DLD1 (cell line): ENCODE measurements around the gene PIK3CG.
"Not testable (repeated sequence)": the region's sequence is repeated elsewhere in the genome, so short reads cannot be mapped to it uniquely, and the experiment has no call there.

ENCODE experiments used
- in situ Hi-C: cut with HindIII; loops from 2 replicates; pipeline ENCODE4 v1.10.0; 2017; ENCODE audit warnings: low sequenced_read_pairs

Gene PIK3CG

DNA sequence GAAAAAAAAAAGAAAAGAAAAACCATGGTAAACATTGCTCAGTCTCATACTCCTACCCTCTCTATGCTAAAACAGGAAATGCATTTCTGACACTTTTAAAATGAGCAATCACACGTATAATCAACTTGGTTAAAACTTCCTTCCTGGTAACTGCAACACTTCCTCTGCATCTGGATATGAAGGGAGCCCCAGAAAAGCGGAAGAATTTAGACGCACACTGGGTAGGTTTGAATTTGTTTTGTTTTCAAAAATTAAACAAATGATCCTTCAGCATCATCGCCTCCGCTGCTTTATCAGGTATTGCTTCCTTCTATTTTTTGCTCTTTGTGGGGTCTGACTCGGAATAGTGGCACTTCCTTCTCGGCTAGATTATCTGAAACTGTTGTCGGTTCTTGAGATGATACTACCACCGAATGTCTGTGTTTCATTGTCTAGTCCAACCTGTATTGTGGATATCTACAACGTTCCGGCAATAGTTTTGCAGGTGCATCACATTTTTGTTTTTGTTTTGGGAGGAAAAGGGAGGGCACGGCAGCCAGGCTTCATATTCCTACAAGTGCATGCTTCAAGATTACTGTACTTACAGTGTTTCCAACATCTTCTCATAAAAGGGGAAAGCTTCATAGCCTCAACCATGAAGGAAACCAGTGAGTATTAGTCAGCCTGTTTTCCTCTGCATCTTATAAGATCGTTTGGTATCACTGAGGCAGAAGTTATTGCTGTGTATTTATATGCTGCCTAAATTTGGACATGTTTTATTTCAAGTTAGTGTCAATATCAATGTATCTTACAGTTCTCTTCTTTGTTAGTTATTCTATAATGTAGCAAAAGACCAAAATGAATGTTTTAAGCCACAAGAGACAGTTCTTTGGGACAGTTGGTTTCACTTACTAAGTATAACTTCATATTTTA is at the start of gene PIK3CG:
PIK3CG (plus strand) TSS at position 153 of the 912 bp plus-strand sequence. CDS start 2,280 bp downstream, outside the sequence.
- in situ Hi-C loops, result no loop called here

DNA sequence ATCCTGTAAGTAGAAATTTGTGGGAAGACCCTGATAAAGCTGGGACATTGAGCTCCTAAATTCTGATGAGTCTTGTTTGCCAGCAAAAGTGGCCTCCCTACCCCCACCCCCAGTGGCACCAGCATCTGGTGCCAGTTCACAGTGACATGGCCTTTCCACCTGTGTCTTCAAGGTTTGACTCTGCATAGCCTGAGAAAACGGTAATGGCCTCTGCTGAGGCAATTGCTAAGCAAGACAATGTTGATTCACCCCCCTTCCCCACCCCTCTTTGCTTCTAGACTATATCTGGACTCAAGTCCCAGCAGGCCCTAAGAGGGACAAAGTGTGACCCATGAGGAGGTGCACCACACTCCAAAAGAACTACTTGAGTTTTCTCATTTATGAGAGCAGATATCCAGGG is 48.0 kb upstream of the PIK3CG start:
- in situ Hi-C loops, result no loop called here

DNA sequence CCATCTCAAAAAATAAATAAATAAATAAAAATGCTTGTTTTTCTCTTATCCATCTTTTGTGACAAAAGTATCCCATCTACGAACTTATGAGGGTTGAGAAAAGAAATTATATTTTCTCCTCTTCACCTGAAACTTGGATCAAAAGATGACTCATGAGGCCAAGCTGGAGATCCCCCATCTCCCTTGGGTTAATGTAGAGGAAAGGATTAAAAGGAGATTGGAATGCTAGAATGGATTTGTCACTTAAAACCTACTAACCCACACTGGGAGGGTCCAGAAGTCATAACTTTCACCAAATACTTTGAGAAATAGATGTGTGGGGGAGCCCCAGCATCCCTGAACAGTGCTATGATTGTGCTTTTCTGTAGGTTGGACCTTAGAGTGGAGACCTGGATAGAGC is 46.3 kb upstream of the PIK3CG start:
- in situ Hi-C loops, result no loop called here

DNA sequence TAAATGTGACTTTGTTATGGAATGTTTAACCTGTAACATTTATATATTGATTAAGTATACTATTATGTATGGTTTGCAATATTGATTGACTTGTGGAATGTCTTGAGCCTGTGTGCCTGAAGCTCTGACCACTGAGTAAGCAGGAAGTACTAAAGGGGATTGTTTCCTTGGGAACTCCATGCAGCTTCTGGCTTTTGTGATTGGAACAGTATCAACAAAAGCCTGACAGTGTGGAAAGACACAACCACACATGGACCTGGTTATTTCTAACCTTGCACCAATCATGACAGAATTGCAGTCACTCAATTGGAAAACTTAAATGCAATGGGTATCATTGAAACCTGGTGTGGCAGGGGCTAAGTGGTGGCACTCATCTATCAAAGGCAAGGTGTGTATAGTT is 45.5 kb upstream of the PIK3CG start:
- in situ Hi-C loops, result no loop called here

DNA sequence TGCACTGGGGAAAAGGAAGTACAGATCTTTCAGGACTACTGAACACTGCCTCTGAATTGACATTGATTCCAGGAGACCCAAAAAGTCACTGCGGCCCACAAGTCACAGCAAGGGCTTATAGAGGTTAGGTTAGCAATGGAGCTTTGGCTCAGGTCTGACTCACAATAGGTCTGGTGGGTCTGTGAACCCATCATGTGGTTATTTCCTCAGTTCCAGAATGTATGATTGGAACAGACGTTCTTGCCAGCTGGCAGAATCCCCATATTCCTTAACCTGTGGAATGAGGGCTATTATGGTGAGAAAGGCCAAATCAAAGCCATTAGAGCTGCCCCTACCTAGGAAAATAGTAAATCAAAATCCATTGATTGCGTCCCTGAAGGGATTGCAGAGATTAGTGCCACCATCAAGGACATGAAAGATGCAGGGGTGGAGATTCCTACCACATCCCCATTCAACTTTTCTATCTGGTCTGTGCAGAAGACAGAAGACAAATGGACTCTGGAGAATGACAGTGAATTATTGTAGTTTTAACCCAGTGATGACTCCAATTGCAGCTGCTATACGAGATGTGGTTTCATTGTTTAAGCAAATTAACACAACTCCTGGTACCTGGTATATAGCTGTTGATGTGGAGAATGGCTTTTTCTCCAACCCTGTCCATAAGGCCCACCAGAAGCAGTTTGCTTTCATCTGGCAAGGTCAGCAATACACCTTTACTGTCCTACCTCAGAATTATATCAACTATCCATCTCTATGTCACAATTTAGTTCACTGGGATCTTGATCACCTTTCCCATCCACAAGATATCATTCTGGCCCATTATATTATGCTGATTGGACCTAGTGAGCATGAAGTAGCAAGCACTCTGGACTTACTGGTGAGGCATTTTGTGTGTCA is 44.5 kb upstream of the PIK3CG start:
- in situ Hi-C loops, result no loop called here

DNA sequence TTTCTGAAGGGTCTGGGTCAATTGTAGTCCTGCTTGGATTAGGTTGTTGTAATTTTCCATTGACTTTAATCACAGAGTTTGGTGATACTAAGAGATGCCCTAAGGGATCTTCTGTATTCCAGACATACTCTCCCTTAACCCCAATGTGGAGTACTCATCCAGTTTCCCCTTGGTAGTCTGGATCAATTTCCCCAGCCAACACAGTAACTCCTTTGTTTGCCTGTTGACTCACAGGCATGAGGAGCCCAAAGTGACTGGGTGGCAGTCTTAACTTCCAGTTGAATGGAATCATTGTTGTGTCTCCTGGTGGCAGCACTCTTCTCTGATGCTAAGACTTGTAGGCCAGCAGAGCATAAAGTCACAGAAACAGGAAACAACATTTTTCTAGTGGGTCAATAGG is 41.5 kb upstream of the PIK3CG start:
- in situ Hi-C loops, result no loop called here

DNA sequence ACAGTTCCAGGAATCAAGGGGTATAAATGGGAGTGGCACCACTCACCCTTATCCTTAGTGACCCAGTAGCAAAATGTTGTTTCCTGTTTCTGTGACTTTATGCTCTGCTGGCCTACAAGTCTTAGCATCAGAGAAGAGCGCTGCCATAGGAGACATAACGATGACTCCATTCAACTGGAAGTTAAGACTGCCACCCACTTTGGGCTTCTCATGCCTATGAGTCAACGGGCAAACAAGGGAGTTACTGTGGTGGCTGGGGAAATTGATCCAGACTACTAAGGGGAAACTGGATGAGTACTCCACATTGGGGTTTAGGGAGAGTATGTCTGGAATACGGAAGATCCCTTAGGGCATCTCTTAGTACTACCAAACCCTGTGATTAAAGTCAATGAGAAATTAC is 40.6 kb upstream of the PIK3CG start:
- in situ Hi-C loops, result no loop called here

DNA sequence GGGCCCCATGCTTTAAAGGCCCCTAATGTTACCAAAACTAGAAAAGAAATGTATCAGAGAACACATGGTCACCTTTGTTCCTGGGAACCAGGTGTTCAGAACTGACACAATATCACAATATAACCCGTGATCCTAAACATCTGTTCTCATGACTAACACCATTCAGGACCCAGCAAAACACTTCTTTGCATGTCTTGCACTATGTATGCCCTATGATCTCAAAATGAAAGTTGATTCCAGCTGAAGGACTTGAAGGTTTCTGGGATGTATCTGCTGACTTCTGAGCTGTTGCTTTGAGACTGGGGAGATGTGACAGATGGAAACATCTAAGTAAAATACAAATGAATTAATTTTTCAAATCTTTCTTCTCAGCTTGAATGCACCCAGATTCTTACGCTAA is 37.5 kb upstream of the PIK3CG start:
- in situ Hi-C loops, result no loop called here

DNA sequence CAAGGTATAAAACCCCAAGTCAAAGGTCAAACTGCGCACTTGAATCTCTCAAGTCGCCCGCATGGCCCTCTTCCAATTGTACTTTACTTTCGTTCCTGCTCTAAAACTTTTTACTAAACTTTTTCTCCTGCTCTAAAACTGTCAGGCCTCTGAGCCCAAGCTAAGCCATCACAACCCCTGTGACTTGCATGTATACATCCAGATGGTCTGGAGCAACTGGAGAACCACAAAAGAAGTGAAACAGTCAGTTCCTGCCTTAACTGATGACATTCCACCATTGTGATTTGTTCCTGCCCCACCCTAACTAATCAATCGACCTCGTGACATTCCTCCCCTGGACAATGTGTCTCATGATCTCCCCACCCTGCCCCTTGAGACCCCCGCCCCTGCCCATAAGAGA is 35.6 kb upstream of the PIK3CG start:
- in situ Hi-C loops, result no loop called here

DNA sequence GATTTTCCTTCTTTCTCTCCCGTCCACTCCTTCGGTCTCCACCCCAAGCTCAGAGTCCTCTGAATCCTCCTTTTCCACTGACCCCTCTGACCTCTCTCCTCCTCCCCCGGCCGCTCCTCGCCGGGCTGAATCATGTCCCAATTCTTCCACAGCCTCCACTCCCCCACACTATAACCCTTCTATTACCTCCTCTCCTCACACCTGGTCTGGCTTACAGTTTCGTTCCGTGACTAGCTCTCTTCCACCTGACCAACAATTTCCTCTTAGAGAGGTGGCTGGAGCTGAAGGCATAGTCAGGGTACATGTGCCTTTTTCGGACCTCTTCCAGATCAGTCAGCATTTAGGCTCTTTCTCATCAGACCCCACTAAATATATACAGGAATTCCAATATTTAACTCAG is 34.2 kb upstream of the PIK3CG start:
- in situ Hi-C loops, result not testable (repeated sequence)

DNA sequence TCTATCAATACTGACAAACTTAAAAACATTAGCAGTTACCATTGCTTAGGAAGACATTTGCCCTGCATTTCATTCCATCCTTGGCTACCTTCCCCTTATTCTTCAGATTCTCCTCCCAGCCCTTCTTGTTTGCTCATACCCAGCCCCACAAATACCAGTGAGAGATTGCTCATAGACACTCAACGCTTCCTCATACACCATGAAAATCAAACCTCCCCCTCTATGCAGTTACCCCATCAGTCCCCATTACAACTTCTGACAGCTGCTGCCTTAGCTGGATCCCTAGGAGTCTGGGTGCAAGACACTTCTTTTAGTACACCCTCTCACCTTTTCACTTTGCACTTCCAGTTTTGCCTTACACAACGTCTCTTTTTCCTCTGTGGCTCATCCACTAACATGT is 28.3 kb upstream of the PIK3CG start:
- in situ Hi-C loops, result no loop called here

DNA sequence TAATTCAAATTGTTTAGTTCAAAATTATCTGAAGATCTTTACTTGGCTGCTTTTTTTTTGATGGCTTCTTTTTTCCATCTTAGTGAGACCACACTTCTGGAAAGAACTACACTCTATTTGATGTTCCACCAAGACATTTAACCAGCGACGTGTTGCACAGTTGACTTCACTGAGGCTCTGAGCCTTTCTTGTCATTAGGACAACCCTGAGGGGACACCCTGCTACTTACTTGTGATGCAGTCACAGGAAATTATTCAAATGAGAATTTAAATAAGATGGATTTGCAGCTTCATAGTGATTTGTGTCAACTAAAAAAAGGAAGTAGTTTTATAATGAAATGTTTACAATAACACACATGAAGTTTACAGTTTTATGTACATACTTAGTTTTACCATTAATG is 25.6 kb upstream of the PIK3CG start:
- in situ Hi-C loops, result no loop called here

DNA sequence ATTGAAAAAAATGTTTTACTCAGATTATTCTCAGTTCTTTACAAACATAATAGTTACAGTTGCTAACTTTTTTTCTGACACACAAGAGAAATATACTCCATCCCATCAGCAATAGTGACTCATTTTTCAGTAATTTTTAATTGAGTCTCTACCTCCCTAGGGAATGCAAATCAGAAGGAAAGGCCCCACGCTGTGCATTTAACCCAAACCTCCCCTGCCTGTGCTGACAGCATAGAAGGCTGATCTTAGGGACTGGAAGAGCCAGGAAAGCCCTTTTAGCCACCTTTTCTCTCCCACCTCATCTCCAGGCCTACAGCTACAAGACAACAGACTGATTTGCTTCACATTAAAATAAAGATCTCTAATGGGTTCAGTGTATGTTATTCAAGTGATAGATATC is 24.7 kb upstream of the PIK3CG start:
- in situ Hi-C loops, result no loop called here

DNA sequence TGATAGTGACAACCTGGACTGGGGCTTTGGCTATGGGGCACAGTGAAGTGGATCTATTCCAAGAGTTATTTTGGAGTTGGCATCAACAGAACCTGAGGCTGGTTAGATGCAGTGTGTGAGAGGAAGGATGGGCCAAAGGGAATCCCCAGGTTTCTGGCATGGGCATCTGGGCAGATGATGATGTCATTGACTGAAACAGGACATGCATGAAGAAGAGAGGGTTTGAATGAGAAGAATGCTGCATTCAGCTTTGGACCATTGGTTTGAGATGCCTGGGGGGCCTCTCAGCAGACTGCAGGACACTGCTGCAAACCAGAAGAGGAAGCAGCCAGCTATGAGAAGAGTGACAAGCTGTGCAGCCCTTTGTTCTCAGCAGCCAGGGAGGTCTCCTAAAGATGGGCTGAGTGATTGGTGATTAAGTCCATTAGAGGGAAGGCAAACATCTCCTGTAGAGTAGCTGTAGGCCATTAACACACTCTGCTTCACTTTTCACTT is 23.1 kb upstream of the PIK3CG start:
- in situ Hi-C loops, result no loop called here

DNA sequence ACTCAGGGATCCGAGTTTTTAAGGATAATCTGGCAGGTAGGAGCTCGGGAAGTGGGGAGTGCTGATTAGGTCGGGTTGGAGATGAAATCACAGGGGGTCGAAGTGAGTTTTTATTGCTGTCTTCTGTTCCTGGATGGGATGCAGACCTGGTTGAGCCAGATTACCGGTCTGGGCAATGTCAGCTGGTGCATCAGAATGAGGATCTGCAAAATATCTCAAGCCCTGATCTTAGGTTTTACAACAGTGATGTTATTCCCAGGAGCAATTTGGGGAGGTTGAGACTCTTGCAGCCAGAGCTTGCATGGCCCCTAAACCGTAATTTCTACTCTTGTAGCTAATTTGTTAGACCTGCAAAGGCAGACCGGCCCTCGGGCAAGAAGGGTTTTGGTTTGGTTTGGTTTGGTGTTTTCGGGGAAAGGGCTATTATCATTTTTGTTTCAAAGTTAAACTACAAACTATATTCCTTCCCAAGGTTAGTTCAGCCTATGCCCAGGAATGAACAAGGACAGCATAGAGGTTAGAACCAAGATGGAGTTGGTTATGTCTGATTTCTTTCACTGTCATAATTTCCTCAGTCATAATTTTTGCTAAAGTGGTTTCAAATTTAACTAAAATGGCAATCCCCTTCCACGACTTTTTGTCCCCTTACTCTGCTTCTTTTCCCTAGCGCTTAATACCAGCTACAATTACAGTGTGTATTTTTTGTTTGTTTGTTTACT is 20.6 kb upstream of the PIK3CG start:
- in situ Hi-C loops, result no loop called here

DNA sequence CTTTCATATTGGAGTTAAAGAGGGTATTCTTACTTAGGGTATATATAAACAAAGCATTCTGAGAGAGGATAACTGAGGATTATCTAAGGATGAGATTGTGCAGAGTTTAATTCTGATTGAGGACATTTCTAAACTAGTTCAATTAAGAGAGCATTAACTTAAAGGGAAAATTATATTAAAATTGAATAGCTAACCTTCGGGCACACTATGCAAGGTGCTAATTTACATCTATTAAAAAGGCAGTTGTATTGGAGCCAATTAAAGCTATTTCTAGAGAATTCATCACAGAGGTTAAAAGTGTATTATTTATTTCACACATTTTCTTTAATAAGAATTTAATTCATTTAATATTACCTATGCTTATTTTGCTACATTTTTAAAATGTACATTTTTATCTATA is 17.0 kb upstream of the PIK3CG start:
- in situ Hi-C loops, result no loop called here

DNA sequence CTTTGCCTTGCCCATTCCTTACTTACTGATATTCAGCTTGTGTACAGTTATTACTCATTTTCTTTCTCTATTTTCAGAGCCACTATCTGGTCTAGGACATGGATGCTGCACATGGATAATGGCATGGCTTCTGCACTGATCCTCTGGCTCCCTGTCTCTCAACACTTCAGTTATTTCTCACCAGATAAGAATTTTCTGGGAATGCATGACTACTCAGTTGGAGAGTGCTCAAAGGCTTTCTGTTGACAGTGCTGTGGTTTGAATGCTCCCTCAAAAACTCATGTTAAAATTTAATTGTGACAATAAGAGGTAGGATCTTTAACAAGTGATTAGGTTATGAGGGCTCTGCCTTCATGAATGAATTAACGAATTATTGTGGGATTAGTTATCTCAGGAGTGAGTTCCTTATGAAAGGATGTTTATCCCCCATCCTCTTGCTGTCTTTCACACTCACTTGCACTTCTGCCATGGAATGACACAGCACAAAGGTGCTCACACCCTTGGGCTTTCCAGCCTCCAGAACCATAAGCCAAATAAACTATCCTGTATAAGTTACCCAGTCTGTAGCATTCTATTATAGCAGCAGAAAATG is 16.1 kb upstream of the PIK3CG start:
- in situ Hi-C loops, result no loop called here

DNA sequence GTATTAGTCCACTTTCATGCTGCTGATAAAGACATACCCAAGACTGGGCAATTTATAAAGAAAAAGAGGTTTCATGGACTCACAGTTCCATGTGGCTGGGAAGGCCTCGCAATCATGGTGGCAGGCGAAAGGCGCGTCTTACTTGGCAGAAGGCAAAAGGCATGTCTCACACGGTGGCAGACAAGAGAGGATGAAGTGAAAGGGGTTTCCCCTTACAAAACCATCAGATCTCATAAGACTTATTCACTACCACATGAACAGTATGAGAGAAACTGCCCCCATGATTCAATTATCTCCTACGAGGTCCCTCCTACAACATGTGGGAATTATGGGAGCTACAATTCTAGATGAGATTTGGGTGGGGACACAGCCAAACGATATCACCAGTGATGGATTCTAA is 13.4 kb upstream of the PIK3CG start:
- in situ Hi-C loops, result not testable (repeated sequence)

DNA sequence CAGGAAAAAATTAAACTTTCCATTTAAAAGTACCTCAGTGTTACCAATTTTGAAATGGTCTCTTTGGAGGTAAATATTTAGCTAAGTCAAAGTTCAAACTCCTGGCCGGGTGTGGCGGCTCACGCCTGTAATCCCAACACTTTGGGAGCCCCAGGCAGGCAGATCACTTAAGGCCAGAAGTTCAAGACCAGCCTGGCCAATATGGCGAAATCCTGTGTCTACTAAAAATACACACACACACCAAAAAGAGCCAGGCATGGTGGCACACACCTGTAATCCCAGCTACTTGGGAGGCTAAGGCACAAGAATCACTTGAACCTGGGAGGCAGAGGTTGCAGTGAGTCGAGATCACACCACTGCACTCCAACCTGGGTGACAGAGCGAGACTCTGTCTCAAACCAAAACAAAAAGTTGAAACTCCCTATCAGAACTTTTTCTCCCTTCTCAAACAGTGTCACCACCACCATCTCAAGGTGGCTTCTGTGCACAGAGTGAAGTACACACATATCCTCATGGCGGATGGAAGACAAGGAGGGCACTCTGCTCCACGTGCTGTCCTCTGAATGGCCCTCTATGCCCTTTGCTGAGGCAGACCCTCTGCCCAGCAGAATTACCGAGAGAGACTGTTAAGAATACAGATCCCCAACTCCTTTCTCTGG is 11.7 kb upstream of the PIK3CG start:
- in situ Hi-C loops, result no loop called here

DNA sequence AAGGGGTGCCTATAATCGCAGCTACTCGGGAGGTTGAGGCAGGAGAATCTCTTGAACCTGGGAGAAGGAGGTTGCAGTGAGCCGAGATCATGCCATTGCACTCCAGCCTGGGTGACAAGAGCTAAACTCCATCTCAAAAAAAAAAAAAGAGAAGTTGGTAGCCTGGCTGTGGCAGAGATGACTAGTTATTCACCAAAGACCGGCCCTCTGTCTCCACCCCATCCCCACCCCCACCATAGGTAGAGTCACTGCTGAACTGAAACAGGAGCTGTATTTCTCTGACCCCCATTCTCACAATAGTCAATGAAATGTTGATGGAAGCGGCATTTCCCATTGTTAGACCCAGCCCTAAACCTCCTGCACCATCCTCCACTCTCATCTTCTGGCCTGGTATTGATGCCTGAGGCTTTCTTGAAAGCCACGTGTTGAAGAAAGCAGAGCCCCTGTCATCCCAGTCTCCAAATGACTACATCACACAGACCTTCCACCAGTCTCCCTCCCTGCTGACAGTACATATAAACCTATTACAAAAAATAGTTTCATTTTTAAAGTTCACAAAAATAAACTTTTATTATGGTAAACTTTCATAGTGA is 9.4 kb upstream of the PIK3CG start:
- in situ Hi-C loops, result no loop called here
